Measurements from ENCODE around the gene CXXC5. TPM values are rescaled to one million over a fixed set of nuclear protein-coding genes. Genes with fewer than 3 reads are reported as not detected.
"Not testable (repeated sequence)": the region's sequence is repeated elsewhere in the genome, so short reads cannot be mapped to it uniquely, and the experiment has no call there.

Gene CXXC5
- total and polyA plus RNA-seq, 2 donors (not counting 1 experiment from before 2014, with no cell fraction given): 18.6 to 43.9 TPM

GRCh38 chr5:139601429-139601828 lies 46.7 kb upstream of the CXXC5 start:
- TF ChIP-seq, protein P1, sequence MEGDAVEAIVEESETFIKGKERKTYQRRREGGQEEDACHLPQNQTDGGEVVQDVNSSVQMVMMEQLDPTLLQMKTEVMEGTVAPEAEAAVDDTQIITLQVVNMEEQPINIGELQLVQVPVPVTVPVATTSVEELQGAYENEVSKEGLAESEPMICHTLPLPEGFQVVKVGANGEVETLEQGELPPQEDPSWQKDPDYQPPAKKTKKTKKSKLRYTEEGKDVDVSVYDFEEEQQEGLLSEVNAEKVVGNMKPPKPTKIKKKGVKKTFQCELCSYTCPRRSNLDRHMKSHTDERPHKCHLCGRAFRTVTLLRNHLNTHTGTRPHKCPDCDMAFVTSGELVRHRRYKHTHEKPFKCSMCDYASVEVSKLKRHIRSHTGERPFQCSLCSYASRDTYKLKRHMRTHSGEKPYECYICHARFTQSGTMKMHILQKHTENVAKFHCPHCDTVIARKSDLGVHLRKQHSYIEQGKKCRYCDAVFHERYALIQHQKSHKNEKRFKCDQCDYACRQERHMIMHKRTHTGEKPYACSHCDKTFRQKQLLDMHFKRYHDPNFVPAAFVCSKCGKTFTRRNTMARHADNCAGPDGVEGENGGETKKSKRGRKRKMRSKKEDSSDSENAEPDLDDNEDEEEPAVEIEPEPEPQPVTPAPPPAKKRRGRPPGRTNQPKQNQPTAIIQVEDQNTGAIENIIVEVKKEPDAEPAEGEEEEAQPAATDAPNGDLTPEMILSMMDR (conservative IDR thresholded peaks at IDR 0.05 in 1 of 2, IDR thresholded peaks at IDR 0.05 in 1 of 2; ENCODE audit: low read depth in 1 of 2, low read length in 2 of 2): no peak
- TF ChIP-seq EZH2 (IDR thresholded peaks at IDR 0.05; ENCODE audit: low read length, missing control alignments): no peak
- Histone ChIP-seq H3K36me3 (ENCODE audit: control insufficient read depth, insufficient read depth, low read length) (peaks cover 6% of the 10 kb centered on the region), H3K4me1 (ENCODE audit: control insufficient read depth, extremely low read depth, insufficient read depth, low read length) (peaks cover 6% of the 10 kb centered on the region), H3K27ac (ENCODE audit: insufficient read depth, low read length) (no peak overlapping the region), H3K4me3 (replicated peaks in 1 of 4; ENCODE audit: control extremely low read depth in 1 of 4, insufficient read depth in 1 of 4, low read depth in 3 of 4, low read length in 4 of 4) (no peak overlapping the region), H2AFZ (ENCODE audit: low read length) (no peak overlapping the region), H3K27me3 (ENCODE audit: control insufficient read depth, insufficient read depth, low read length) (no peaks in the 10 kb centered on the region), H4K20me1 (ENCODE audit: control insufficient read depth, extremely low read depth, insufficient read depth, low read length) (peaks cover 2% of the 10 kb centered on the region), H3K4me2 (ENCODE audit: extremely low read depth, insufficient read depth, low read length) (no peak overlapping the region), H3K9ac (ENCODE audit: insufficient read depth, low read length) (no peak overlapping the region), H3K9me3 (ENCODE audit: control insufficient read depth, insufficient read depth, low read depth, low read length) (no peaks in the 10 kb centered on the region), H3K79me2 (ENCODE audit: control insufficient read depth, insufficient read depth, low read length) (peaks cover 36% of the 10 kb centered on the region)
- no peak for DNase-seq (ENCODE audit: low read depth in 2 of 2)

- not testable (repeated sequence) for H4K20me1 ChIP-seq (ENCODE audit: control insufficient read depth, extremely low read depth, insufficient read depth, low read length)
These were observed 46.2 kb upstream of the CXXC5 start for GRCh38 chr5:139601948-139602347.

GRCh38 chr5:139605887-139606286 lies 42.3 kb upstream of the CXXC5 start:
- H3K9ac ChIP-seq (ENCODE audit: insufficient read depth, low read length): no peak overlapping the region
- no peaks in the 10 kb centered on the region for H4K20me1 ChIP-seq (ENCODE audit: control insufficient read depth, extremely low read depth, insufficient read depth, low read length)
- TF ChIP-seq EZH2 (IDR thresholded peaks at IDR 0.05; ENCODE audit: low read length, missing control alignments): no peak
- TF ChIP-seq, protein P1 (conservative IDR thresholded peaks at IDR 0.05 in 1 of 2, IDR thresholded peaks at IDR 0.05 in 1 of 2; ENCODE audit: low read depth in 1 of 2, low read length in 2 of 2): no peak

More at GRCh38 chr5:139601948-139602347, 46.2 kb upstream of the CXXC5 start:
- not testable (repeated sequence) for H3K9me3 ChIP-seq (ENCODE audit: control insufficient read depth, insufficient read depth, low read depth, low read length); H3K4me3 ChIP-seq (replicated peaks in 1 of 4; ENCODE audit: control extremely low read depth in 1 of 4, insufficient read depth in 1 of 4, low read depth in 3 of 4, low read length in 4 of 4); H3K27ac ChIP-seq (ENCODE audit: insufficient read depth, low read length); H3K36me3 ChIP-seq (ENCODE audit: control insufficient read depth, insufficient read depth, low read length); H2AFZ ChIP-seq (ENCODE audit: low read length); H3K27me3 ChIP-seq (ENCODE audit: control insufficient read depth, insufficient read depth, low read length); DNase-seq (ENCODE audit: low read depth in 2 of 2); H3K4me2 ChIP-seq (ENCODE audit: extremely low read depth, insufficient read depth, low read length); H3K9ac ChIP-seq (ENCODE audit: insufficient read depth, low read length); H3K4me1 ChIP-seq (ENCODE audit: control insufficient read depth, extremely low read depth, insufficient read depth, low read length)
- H3K79me2 ChIP-seq (ENCODE audit: control insufficient read depth, insufficient read depth, low read length): peaks cover 36% of the 10 kb centered on the region

More at GRCh38 chr5:139605887-139606286, 42.3 kb upstream of the CXXC5 start:
- H2AFZ ChIP-seq (ENCODE audit: low read length): no peak overlapping the region
- no peak overlapping the region for H3K27ac ChIP-seq (ENCODE audit: insufficient read depth, low read length)
- H3K36me3 ChIP-seq (ENCODE audit: control insufficient read depth, insufficient read depth, low read length): peaks cover 6% of the 10 kb centered on the region
- H3K9me3 ChIP-seq (ENCODE audit: control insufficient read depth, insufficient read depth, low read depth, low read length): no peaks in the 10 kb centered on the region
- no peak overlapping the region for H3K4me2 ChIP-seq (ENCODE audit: extremely low read depth, insufficient read depth, low read length)
- H3K27me3 ChIP-seq (ENCODE audit: control insufficient read depth, insufficient read depth, low read length): no peaks in the 10 kb centered on the region
- DNase-seq (ENCODE audit: low read depth in 2 of 2): no peak
- H3K4me3 ChIP-seq (replicated peaks in 1 of 4; ENCODE audit: control extremely low read depth in 1 of 4, insufficient read depth in 1 of 4, low read depth in 3 of 4, low read length in 4 of 4): no peak overlapping the region
- peaks cover 30% of the 10 kb centered on the region for H3K79me2 ChIP-seq (ENCODE audit: control insufficient read depth, insufficient read depth, low read length)
- no peaks in the 10 kb centered on the region for H3K4me1 ChIP-seq (ENCODE audit: control insufficient read depth, extremely low read depth, insufficient read depth, low read length)
